ENCODE data around the gene FAM210B.
"Not testable (repeated sequence)": the region's sequence is repeated elsewhere in the genome, so short reads cannot be mapped to it uniquely, and the experiment has no call there.

The FAM210B gene

DNA sequence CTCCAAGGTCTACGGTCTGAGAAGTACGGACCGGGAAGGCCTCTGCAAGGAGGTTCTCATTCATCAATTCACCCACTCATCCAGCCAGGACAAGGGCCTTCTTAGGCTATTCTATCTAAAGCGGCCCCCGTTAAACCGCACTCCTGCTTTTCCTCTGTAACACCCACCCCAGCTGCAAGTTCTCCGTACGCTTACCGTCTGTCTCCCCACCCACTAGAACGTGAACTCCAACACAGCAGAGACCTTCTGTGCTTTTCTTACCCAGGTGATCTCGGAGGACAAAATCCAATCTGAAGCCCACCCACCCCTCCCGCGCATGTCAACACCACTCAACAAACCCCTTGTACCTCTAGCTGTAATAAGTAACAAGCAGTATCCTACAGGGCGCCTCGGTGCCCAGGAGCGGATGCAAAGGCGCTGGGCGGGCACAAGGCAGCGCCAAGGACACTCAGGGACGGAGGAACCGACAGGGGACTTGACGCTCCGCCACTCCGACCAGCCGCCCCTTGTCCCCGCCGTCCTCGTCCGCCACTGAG lies 32.9 kb downstream of the FAM210B start:
- in situ Hi-C loops (cut with MboI; ENCODE audit: low sequenced_read_pairs) = no loop called here

DNA sequence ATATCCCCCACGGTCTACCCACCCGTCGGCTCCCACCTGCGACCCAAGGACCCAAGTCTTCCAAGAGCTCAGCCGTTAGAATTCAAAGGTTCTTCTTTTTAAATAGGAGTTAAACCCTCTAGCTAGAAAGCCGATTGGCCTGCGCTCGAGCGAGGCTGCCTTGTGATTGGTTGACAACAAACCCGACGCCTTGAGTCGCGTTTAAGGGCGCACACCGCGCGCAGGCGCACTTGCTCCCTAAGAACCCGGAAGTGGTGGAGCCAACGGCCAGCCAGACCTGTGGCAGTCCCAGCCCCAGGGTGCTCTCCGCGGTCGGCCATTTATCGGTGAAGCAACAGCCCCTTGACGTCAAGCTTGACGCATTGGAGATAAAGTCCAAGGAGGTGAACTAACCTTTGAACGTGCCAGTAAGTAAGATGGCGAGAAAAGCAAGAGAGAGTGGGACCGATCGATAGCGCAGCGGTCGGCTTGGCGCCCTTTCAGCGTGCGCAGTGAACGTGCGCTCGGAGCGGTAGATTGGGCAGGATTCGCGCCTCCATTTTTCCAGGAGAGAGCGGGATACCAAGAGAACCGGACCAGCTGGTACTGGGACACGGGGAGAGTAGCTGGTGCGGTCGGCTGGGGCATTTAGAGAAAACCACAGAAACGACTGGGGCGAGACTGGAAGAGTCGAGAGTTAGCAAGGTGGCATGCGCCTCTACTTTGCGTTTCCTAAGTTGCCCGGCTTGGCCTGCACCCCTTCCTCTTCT lies 33.5 kb downstream of the FAM210B start, which contains the start of the genes AURKA and CSTF1:
Gene AURKA (minus strand): TSS at position 84 of the 749 bp plus-strand sequence. CDS start 4,018 bp downstream, outside the sequence.
Gene CSTF1 (plus strand): TSS at position 514 of the 749 bp plus-strand sequence. CDS start 2,908 bp downstream, outside the sequence.
- in situ Hi-C loops (cut with MboI; ENCODE audit: low sequenced_read_pairs) = no loop called here

DNA sequence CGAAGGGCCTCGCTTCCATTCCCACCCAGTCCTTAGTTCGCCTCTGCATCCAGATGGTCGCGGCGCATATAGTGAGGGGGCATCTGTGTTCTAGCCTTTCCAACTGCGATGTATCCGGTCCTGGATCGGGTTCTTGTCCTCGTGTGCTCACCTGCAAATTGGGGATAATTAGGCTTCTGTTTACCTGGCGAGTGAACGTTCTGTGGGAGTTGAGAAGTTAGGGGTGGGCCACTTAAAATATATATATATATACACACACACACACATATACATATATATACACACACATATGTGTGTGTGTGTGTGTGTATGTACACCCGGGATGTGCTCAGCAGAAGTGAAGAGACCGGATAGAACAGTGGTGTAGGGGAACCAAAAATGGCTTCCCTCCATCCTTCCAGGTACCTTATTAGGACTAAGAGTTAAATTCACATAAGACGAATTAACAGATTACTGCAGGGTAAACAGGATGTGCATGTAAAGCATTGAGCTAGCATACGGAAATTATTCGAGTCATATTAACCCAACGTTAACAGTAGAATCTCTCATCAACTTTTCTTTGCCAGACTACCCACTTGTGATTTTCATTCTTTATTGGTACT lies 34.2 kb downstream of the FAM210B start:
- in situ Hi-C loops (cut with MboI; ENCODE audit: low sequenced_read_pairs) = no loop called here

DNA sequence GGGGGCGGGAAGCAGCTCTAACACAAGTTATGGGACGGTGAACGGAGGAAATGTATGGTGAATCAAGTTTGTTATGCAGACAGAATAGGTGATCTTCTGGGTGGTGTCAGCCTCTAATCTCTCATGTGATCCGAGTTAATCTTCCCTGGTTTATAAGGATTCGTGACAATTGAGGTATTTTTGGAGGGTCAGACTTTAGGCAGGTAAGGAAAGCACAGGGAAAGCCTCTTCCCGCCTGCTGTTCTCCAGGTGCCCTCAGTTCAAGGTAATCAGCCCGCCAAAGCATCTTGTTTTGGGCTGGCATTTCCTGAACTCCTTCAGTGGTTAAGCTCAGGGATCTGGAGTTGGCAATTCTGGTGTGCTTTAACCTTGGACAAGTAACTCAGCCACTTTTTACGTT lies 34.9 kb downstream of the FAM210B start:
- in situ Hi-C loops (cut with MboI; ENCODE audit: low sequenced_read_pairs) = no loop called here

DNA sequence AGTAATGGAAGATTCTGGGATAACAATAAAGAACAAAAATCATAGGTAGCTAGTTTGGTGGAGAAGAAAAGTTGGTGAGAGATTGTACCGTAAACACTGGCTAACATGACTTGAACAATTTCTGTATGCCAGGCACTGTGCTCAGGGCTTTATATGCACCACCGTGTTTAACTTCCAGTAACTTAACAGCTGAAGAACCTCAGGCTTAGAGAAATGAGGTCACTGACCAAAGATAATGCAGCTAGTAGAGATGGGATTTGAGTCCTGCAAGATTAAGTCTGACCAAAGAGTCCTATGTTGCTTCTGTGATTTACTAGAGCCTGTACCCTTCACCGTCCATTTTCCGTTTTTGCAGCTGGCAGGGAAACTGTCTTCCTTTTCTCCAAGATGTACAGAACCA lies 36.4 kb downstream of the FAM210B start:
- in situ Hi-C loops (cut with MboI; ENCODE audit: low sequenced_read_pairs) = loop anchor here (5.0 kb wide), 1 partner anchor 37 kb away; no protein-coding TSS in a partner anchor

DNA sequence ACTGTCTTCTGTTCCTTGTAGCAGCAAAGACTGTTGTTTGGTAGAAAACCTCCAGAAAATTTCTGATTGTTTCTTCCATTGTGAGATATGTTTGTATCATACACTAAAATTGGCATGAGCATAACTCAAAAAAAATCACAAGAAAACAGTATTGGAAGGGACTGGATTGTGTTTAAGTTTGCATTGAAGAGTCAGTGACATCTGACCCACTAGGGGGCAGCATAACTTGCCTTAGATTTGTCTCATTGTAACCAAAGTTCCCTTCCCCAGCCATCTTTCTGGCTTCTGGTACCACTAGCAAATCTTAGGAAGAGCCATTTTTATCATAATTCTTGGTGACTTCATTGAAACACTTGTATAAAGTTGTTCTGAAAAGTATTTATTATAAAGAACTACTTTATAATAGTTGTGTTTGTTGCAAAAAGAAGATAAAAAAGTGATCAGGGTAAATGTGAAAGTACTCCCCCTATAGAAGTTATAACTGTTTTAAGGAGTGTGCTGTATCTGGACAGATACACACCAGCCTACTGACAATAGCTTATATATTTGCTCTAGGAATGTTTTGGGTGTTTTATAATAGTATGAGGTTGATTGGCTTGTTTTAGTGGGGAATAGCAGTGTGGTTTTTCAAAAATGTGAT lies 41.3 kb downstream of the FAM210B start:
- in situ Hi-C loops (cut with MboI; ENCODE audit: low sequenced_read_pairs) = no loop called here

DNA sequence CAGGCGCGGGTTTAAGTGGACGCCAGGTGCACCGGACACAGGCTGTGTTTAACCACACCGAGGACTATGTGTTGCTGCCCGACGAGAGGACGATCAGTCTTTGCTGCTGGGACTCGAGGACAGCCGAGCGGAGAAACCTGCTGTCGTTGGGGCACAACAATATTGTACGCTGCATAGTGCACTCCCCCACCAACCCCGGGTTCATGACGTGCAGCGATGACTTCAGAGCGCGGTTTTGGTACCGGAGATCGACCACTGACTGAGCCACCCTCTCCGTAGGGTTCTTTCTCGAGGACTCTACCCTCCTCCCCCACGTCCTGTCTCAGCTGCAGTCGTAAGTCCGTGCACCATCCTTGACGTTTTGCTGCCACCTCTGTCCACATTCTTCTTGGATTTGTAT lies 44.7 kb downstream of the FAM210B start:
- in situ Hi-C loops (cut with MboI; ENCODE audit: low sequenced_read_pairs) = no loop called here

DNA sequence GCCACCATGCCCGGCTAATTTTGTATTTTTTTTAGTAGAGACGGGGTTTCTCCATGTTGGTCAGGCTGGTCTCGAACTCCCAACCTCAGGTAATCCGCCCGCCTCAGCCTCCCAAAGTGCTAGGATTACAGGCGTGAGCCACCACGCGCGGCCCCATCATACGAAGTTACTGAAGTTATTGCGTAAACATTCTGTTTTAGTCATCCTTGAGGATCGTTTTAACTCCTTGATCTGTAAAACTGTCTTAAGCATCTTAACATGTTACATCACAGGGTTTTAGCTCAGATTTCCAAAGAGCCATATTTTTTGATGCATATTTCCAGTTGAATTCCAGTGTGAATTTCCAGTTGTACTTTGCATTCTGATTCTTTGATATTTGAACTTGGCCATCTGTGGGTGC lies 46.6 kb downstream of the FAM210B start:
- in situ Hi-C loops (cut with MboI; ENCODE audit: low sequenced_read_pairs) = not testable (repeated sequence)

DNA sequence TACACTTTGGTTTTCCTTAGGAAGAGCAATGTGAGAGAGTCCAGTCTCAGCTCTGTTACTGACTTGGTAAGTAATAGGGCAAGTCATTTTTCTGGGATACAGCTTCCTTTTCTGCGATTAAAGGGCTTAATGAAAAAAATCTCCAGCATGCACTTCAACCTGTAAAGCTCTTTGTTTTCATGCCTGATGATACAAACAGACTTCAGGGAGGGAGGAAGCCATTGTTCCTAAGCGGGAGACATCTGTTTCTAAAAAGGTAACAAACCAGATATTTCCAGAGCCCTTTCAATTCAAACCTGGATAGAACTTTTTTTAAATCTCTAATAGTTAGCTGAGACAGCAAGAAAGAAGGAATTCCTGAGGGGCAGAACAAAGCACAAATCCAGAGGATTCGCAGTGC lies 48.1 kb downstream of the FAM210B start:
- in situ Hi-C loops (cut with MboI; ENCODE audit: low sequenced_read_pairs) = no loop called here

DNA sequence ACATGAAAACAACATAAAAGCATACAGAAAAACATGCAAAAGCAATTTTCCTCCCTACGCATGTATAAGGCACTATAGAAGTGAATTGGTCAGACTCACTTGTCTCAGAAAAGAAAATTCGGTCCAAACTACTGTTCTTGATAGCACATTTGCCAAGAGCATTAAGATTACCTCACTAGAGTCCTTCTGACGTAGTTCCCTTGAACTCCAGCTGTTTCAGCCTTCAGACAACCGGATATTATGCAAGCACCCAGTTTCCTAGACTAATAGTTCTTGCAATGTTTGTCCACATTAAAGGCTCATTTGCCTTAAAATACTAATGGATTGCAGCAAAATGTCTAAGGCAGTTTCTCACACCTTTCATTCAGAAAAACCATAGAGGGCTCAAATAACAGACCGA lies 50.7 kb downstream of the FAM210B start:
- in situ Hi-C loops (cut with MboI; ENCODE audit: low sequenced_read_pairs) = no loop called here

DNA sequence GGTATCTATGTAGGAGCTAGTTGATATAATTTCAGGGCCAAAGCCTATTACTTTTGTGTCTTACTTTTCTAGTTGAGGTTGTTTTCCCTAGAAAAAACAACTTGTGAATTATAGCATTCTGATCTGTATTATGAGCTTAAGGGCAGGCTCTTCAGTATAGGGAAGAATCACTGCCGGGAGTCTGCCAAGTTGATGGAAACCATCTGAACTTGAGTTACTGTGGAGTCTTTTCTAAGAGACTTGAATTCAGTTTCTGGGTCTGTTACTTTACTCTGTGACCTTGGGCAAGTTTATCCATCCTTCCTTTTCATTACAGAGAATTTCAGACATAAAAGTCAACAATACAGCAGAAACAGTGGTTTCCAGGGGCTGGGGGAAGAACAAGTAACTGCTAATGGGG lies 51.2 kb downstream of the FAM210B start:
- in situ Hi-C loops (cut with MboI; ENCODE audit: low sequenced_read_pairs) = no loop called here

DNA sequence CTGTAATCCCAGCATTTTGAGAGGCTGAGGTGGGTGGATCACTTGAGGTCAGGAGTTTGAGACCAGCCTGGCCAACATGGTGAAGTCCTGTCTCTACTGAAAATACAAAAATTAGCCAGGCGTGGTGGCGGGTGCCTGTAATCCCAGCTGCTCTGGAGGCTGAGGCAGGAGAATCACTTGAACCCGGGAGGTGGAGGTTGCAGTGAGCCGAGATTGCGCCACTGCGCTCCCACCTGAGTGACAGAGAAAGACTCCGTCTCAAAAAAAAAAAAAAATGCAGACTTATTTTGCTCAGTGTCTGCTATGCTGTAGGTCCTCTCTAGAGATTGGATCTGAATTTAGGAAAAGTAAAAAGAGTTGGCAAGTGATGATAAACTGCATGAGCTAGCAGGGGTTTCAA lies 52.5 kb downstream of the FAM210B start:
- in situ Hi-C loops (cut with MboI; ENCODE audit: low sequenced_read_pairs) = not testable (repeated sequence)

DNA sequence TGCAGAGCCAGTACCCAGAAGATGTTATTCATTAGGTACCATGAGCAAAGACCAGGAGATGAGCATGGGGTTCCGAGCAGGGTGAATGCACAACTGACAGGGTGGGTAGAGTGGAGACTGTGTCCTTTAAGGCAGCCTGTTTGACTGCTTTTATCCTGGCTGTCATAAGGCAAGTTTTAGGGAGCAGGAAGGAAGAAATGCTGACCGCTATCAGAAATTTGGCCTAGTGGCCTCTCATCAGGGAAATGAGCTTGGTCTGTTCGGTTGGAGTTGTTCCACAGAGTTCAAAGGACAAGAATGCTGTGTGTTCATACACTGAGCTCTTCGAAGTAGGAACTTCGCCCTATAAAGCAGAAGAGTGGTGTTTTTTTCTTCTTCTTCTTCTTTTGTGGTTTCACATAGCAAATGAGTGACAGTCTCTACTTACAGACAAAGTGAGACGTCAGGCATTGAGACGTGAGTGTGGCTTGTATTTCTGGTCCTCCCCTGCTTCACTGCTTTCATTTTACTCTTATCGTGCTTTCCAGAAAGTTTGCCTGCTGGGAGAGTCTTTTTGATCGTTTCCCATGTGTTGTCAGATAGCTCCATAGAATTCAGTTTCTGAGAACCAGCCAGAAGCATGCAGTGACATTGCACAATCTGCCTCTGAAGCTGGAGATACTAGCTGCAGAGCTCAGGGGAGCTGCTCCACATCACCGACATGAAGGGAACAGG lies 53.1 kb downstream of the FAM210B start, which contains the start of gene CASS4:
Gene CASS4 (plus strand): TSS at position 502 of the 714 bp plus-strand sequence. CDS start 199 bp downstream, at position 701.
- in situ Hi-C loops (cut with MboI; ENCODE audit: low sequenced_read_pairs) = no loop called here

DNA sequence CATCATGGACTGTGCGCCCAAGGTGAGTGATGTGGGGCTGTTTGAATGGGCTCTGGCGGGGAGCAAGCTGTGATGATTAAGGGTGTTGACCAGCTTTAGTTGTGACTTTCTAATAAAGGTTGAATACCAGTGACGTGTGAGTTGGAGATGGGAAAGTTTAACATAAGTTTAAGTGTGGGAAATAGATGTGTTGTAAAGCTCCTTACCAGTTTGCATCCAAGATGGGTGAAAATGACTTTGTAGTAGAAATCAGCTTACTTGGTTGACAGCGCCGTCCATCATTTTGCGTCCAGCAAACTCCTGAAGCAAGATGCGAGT lies 53.7 kb downstream of the FAM210B start:
- in situ Hi-C loops (cut with MboI; ENCODE audit: low sequenced_read_pairs) = no loop called here

DNA sequence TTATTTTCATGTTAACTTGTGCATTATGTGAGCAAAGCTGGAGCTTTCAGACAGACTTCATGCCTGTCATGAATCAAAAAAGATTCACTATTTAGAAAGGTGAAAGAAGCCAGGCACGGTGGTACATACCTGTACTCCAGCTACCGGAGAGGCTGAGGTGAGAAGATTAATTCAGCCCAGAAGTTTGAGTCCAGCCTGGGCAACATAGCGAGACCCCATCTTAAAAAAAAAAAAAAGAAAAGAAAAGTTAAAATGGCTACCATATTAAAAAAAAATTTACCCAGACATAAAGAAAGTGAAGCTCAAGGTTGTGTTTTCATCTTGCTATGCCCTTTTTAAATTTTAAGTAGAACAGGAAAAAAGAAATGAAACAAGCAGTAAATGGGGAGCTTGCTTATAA lies 54.2 kb downstream of the FAM210B start:
- in situ Hi-C loops (cut with MboI; ENCODE audit: low sequenced_read_pairs) = no loop called here

DNA sequence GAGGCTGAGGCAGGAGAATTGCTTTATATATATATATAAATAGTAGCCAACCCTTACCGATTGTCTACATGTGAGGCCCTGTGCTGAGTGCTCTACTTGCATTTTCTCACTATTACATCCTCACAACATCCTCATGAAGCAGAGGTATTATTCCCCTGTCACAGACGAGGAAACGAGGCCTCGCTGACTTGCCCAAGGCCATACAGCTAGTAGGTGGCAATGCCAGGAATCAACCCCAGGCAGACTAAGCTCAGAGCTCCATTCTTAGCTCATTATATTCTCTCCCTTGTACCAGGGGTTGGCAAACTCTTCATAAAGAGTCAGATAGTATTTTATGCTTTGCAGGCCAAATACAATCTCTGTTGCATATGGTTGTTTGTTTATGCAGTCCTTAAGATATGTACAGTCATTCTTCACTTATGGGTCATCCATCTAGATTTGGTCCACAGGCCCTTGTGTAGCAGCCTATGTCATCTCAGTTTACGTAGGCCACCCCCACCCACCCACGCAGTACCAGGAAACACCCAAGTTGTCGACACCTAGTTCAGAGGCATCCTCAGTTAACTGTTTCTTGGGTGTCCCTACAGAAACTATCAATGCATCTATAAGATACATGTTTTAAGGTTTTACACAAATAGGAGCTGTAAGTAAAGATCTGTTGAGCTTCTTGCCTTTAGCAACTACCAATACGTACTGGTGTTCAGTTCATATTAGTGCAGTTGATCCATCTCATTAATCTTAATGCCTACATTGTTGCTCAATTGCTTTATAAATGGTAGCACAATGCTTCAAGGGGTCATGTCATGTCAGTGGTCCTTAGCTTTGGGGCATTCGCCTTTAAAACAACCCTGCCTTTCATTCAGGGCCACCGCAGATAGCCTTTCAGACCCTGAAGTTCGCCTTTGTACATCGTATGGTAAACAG lies 56.3 kb downstream of the FAM210B start:
- in situ Hi-C loops (cut with MboI; ENCODE audit: low sequenced_read_pairs) = no loop called here

DNA sequence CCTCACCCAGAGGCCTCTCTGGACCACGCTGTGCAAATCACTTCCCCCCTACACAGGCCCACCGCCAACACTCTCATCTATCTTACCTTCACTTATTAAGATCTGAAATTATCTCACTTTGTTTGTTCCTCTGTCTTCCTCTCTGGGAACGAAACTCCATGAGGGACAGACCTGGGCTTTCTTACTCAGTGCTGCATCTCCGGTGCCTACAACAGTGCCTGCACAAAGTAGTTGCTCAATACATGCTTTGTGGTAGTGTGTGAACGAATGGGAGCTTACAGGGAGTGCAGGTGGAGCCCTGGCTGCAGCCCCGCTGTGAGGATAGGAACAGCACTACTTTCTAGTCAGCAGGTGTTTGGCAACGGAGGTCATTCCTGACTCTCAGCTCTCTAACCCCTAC lies 58.6 kb downstream of the FAM210B start:
- in situ Hi-C loops (cut with MboI; ENCODE audit: low sequenced_read_pairs) = no loop called here

DNA sequence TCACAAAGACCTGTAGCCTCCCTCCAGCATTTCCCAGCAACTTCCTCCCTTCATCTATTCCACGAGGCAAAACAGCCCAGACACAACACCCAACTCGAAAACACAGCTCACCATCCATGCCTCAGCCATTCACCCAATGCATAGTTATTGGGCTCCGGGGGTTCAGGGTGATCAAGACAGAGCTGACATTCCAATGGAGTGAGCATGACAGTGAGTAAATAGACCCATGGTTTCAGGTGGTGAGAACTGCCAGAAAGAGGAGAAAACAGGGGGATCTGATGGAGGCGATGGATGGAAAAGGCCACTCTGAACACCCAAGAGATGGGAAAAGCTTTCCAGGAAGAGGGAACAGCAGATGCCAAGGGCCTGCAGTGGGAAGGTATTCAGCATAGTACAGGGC lies 59.1 kb downstream of the FAM210B start:
- in situ Hi-C loops (cut with MboI; ENCODE audit: low sequenced_read_pairs) = no loop called here
